DOHH2 (cell line): Measurements from ENCODE around the gene FAM107B.

Experiments used
- H3F3A ChIP-seq: fragments of 200-600 bp; sonication (generic), shearing (Covaris generic); 2 replicates; pipeline ENCODE4 v1.6.0; 2016; ENCODE audit warnings: antibody characterized with exemption, mild to moderate bottlenecking; ENCODE audit not compliant: control insufficient read depth, insufficient read depth
- H3K27ac ChIP-seq: fragments of 200-600 bp; sonication (generic); 2 replicates; pipeline ENCODE4 v1.5.1; 2014; ENCODE audit warnings: low read depth, mild to moderate bottlenecking, low read length, moderate library complexity
- H3K27me3 ChIP-seq: fragments of 200-600 bp; sonication (generic); 2 replicates; pipeline ENCODE4 v1.6.1; 2014; ENCODE audit warnings: mild to moderate bottlenecking, low read length, mixed read lengths; ENCODE audit not compliant: control insufficient read depth
- H3K36me3 ChIP-seq: fragments of 200-600 bp; sonication (generic); 2 replicates; pipeline ENCODE4 v1.6.1; 2014; ENCODE audit warnings: mild to moderate bottlenecking, low read length, moderate library complexity, mixed read lengths; ENCODE audit not compliant: control insufficient read depth
- H3K4me1 ChIP-seq: fragments of 200-600 bp; sonication (generic); 2 replicates; pipeline ENCODE4 v1.6.1; 2014; ENCODE audit warnings: mild to moderate bottlenecking, low read length, mixed read lengths; ENCODE audit not compliant: control insufficient read depth
- H3K4me2 ChIP-seq: fragments of 200-600 bp; sonication (generic); 2 replicates; pipeline ENCODE4 v1.6.0; 2014; ENCODE audit warnings: mild to moderate bottlenecking, low read length, moderate library complexity
- H3K4me3 ChIP-seq: fragments of 200-600 bp; sonication (generic); 2 replicates; pipeline ENCODE4 v1.5.1; 2014; ENCODE audit warnings: mild to moderate bottlenecking, low read length, mixed read lengths
- H3K79me2 ChIP-seq: fragments of 200-600 bp; sonication (generic); 2 replicates; pipeline ENCODE4 v1.6.1; 2014; ENCODE audit warnings: mild to moderate bottlenecking, low read length, mixed read lengths; ENCODE audit not compliant: control insufficient read depth
- H3K9me2 ChIP-seq: fragments of 200-600 bp; sonication (generic); replicated peaks from 2 replicates; pipeline ENCODE4 v1.6.1; 2014; ENCODE audit warnings: mild to moderate bottlenecking, low read length, mixed read lengths; ENCODE audit not compliant: control insufficient read depth
- H3K9me3 ChIP-seq: fragments of 200-600 bp; sonication (generic); 2 replicates; pipeline ENCODE4 v1.6.1; 2014; ENCODE audit warnings: antibody characterized with exemption, low read length, mixed read lengths; ENCODE audit not compliant: control insufficient read depth, insufficient read depth
- H4K20me1 ChIP-seq: fragments of 200-600 bp; sonication (generic); 2 replicates; pipeline ENCODE4 v1.6.0; 2014; ENCODE audit warnings: low read depth, mild to moderate bottlenecking, antibody characterized with exemption, low read length, moderate library complexity; ENCODE audit not compliant: control insufficient read depth, insufficient read depth
- CTCF ChIP-seq: fragments of 200-600 bp; sonication (generic); IDR thresholded peaks from one replicate; pipeline ENCODE4 v1.5.1; 2014; ENCODE audit warnings: antibody characterized with exemption, mild to moderate bottlenecking, low read depth, low read length; ENCODE audit not compliant: poor library complexity, severe bottlenecking
- EZH2phosphoT487 ChIP-seq: fragments of 200-600 bp; sonication (generic); IDR thresholded peaks from 2 replicates; pipeline ENCODE4 v1.6.1; 2017; ENCODE audit warnings: borderline replicate concordance, mild to moderate bottlenecking, antibody characterized with exemption, low read length, moderate library complexity, mixed read lengths

Gene FAM107B

GRCh38 chr10:14782691-14783363 is 8.1 kb upstream of the FAM107B start:
- H3K4me2 ChIP-seq = no peak overlapping the region
- no peaks in the 10 kb centered on the region for H4K20me1 ChIP-seq
- no peak overlapping the region for H3K4me3 ChIP-seq
- H3K27me3 ChIP-seq = no peaks in the 10 kb centered on the region
- peaks cover 10% of the 10 kb centered on the region; the same call in 1 of the 2 replicates for H3K9me3 ChIP-seq
- no peaks in the 10 kb centered on the region for H3K9me2 ChIP-seq
- no peaks in the 10 kb centered on the region for H3K79me2 ChIP-seq
- H3K4me1 ChIP-seq = peaks cover 11% of the 10 kb centered on the region
- no peak for TF ChIP-seq CTCF
- no peak for TF ChIP-seq EZH2phosphoT487
- H3K27ac ChIP-seq = no peak overlapping the region
- no peaks in the 10 kb centered on the region for H3F3A ChIP-seq
- H3K36me3 ChIP-seq = no peaks in the 10 kb centered on the region

GRCh38 chr10:14781763-14782162 is 7.1 kb upstream of the FAM107B start:
- peaks cover 10% of the 10 kb centered on the region; the same call in 1 of the 2 replicates for H3K9me3 ChIP-seq
- H3K27me3 ChIP-seq = no peaks in the 10 kb centered on the region
- TF ChIP-seq CTCF (no peak), EZH2phosphoT487 (no peak)
- no peak overlapping the region for H3K4me2 ChIP-seq
- no peaks in the 10 kb centered on the region for H3K9me2 ChIP-seq
- no peaks in the 10 kb centered on the region for H3K36me3 ChIP-seq
- H4K20me1 ChIP-seq = no peaks in the 10 kb centered on the region
- no peak overlapping the region for H3K4me3 ChIP-seq
- no peak overlapping the region for H3K27ac ChIP-seq
- H3K79me2 ChIP-seq = no peaks in the 10 kb centered on the region
- peaks cover 11% of the 10 kb centered on the region for H3K4me1 ChIP-seq
- no peaks in the 10 kb centered on the region for H3F3A ChIP-seq

GRCh38 chr10:14779001-14779651 is 4.4 kb upstream of the FAM107B start:
- no peak for TF ChIP-seq EZH2phosphoT487
- TF ChIP-seq CTCF = no peak
- Histone ChIP-seq H3K27ac (no peak overlapping the region), H3K79me2 (no peaks in the 10 kb centered on the region), H3K36me3 (no peaks in the 10 kb centered on the region), H3K9me3 (no peaks in the 10 kb centered on the region), H3K4me3 (no peak overlapping the region), H3K27me3 (no peaks in the 10 kb centered on the region), H3K9me2 (no peaks in the 10 kb centered on the region), H3K4me2 (no peak overlapping the region), H4K20me1 (no peaks in the 10 kb centered on the region), H3F3A (no peaks in the 10 kb centered on the region), H3K4me1 (peaks cover 11% of the 10 kb centered on the region)
